ENCODE data around the gene ARHGAP22.

ARHGAP22 gene

GRCh38 chr10:48459270-48460150 is 145.4 kb downstream of the ARHGAP22 start:
- DNase-seq = no peak

DNA sequence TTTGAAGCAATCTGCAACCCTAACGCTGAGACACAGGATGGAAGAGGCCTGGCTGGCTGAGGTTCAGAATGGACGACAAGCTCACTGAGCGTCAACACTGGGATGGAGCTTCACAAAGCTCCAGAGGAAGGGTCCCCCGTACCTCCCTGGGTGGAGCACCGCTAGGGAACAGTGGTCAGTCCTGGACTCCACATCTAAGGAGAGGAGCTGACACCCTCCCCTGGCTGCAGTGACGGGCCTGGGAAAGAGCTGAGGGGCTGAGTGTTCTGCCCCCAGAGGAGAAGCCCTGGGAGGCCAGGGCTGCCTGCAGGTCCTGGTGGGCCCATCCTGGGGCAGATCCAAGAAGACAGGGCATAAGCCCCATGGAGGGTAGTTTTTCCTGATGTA is 146.2 kb downstream of the ARHGAP22 start:
- DNase-seq = no peak

GRCh38 chr10:48457949-48458661 is 146.8 kb downstream of the ARHGAP22 start:
- no peak for DNase-seq

DNA sequence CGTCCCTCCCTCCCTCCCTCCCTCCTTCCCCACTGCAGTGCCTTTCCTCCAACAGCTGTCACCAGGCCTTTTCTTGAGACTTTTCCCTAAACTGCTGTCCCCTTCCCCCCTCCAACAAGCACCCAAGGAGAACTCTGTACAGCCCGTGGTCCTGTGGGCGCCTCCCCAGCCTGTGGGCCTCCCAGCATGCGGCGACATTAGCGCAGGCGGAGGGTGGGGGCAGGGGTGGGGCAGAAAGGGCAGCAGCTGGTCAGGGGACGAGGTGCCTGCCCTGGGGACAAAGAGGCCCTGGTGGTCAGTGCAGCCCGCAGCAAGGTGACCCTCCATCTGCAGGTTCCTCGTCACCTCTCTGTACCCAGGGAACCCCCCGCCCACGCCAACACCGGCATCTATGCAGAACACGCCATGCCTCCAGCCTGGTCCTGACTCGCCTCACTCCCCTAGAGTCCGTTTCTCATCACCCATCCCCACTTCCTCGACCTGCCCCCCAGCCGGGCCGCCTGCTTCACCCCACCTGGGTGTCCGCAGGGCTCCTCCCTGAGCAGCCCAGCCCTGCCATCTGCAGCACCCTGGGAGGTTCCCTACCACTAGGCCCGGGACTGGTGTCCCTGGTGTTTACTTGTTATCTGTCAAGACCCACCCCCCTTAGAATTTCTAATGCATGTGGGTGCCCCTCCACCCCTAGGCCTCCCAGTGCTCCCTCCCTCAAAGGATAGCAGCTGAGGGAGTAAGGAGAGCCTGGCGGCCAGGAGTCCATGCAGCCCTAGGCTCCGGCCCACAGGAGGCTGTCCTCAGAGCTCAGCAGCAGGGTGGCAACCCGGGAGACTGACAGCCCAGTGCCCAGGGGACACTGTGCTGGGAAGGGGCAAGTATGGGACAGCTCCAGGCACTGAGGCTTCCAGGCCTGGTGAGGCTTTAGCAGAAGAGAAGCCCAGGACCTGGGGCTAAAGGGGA is 147.8 kb downstream of the ARHGAP22 start:
- no peak for DNase-seq

DNA sequence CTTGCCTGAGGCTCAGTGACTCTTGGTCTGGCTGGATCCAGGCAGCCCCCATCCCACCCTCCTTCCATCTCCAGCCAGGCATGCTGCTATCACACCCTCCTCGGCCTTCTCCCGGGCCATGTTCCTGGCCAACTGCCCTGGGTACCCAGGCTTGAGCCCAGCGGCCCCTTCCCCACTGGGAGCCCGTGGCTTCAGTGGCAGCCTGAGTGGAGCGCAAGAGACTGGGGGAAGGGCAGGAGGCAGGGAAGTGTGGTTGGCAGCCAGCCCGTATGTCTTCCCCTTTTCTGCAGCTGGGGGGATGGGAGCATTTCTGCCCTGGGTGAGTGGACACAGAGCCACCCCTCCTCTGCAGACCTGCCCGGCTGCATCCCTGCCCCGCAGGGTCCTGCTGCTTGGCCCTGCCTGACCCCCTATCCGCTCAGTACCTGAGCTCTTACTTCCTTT is 148.5 kb downstream of the ARHGAP22 start:
- DNase-seq = no peak

DNA sequence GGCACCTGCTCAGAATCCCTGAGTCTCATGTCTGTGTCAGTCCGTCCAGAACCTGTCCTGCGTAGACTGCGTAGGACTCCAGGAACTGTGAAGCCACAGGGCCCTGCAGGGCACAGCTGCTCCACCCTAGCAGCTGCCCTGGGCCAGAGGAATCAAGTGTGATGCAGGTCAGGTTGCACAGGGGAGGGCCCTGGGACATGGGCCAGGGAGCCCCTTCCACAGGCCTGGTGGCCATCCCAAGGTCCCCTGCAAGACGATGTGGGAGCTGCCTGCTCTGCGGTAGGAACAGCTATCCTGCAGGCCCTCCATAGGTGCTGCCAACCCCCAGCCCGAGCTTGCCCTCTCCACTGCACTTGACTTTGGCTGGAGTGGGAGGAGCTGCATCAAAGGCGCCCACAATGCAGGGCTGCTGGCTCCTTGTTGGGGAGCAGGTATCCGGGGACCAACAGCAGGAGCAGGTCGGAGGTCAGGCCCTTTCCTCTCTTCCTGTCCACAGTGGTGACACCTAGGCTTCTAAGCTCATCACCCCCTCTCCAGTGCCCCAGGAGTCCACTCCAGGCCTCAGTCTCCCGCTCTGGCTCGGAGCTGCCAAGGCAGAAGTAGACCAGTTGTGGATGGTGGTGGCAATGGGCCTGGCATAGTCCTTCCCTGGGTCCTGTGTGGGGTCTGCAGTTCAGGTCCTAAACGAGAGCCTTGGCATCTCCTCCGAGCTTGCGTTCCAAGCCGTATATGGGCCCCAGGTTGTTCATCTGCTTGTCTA is 149.3 kb downstream of the ARHGAP22 start:
- DNase-seq = no peak

- no peak for DNase-seq
Measured at GRCh38 chr10:48455055-48455391, 149.8 kb downstream of the ARHGAP22 start.

GRCh38 chr10:48454302-48455054 is 150.4 kb downstream of the ARHGAP22 start:
- DNase-seq = no peak

GRCh38 chr10:48453451-48454301 is 151.2 kb downstream of the ARHGAP22 start:
- no peak for DNase-seq

GRCh38 chr10:48452879-48453412 is 151.9 kb downstream of the ARHGAP22 start:
- DNase-seq = no peak

GRCh38 chr10:48451969-48452878 is 152.6 kb downstream of the ARHGAP22 start:
- no peak for DNase-seq

GRCh38 chr10:48450741-48451466 is 154.0 kb downstream of the ARHGAP22 start:
- no peak for DNase-seq

- no peak for DNase-seq
Measured at GRCh38 chr10:48450233-48450740, 154.6 kb downstream of the ARHGAP22 start.

GRCh38 chr10:48449501-48450232 is 155.2 kb downstream of the ARHGAP22 start:
- no peak for DNase-seq

GRCh38 chr10:48448796-48449195 is 156.1 kb downstream of the ARHGAP22 start:
- no peak for DNase-seq

- no peak for DNase-seq
Measured at GRCh38 chr10:48447356-48448215, 157.3 kb downstream of the ARHGAP22 start.
